ENCODE results near the gene MGLL.

MGLL gene

DNA sequence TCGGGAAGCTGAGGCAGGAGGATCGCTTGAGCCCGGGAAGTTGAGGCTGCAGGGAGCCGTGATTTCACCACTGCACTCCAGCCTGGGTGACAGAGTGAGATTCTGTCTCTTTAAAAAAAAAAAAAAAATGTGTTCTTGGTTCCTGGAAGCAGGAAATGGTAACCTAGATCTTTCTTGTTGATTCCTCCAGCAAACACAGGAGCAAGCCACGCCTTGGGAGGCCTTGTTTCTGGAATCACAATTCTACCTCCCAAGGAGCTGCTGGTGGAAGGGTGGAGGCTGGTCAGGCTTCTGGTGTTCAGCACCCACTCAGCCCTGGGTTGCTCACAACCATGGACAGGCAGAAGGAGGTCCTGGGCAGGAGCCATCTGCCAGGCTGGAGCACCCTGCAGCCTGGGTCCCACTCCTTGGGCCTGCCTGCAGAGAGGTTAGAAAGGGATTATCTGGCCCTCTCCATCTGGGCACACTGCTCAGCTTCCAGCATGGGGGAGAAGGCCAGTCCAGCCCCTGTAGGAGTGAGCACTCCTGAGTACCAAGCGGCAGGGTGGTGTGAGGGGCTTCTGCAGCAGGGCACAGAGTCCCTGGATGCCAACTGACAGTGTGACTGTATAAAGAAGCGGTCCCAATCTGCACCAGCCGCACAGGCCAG is 84.0 kb downstream of the MGLL start:
- DNase-seq, result no peak

DNA sequence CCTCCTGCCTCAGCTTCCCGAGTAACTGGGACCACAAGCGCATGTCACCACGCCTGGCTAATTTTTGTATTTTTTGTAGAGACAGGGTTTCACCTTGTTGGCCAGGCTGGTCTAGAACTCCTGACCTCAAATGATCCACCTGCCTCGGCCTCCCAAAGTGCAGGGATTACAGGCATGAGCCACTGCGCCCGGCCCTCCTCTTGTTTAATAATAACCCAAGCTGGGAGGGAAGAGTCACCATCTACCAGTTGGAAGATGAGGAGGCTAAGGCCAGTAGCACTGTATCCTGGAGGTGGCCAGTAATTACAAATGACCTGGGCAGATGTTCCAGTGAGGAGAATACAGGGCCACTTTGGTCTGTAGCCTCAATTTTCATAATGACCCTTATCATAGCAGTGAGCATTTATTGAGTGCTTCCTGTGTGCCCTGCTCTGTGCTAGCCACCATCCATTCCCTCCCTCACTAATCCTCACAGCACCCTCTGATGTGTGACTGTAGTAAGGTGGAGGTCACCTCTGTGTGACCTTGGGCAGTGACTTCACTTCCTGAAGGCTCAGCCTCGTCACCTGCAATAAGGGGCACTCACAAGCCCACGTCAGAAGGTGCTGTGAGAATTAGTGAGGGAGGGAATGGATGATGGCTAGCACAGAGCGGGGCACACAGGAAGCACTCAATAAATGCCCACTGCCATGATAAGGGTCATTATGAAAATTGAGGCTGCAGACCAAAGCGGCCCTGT is 85.3 kb downstream of the MGLL start:
- DNase-seq, result no peak

DNA sequence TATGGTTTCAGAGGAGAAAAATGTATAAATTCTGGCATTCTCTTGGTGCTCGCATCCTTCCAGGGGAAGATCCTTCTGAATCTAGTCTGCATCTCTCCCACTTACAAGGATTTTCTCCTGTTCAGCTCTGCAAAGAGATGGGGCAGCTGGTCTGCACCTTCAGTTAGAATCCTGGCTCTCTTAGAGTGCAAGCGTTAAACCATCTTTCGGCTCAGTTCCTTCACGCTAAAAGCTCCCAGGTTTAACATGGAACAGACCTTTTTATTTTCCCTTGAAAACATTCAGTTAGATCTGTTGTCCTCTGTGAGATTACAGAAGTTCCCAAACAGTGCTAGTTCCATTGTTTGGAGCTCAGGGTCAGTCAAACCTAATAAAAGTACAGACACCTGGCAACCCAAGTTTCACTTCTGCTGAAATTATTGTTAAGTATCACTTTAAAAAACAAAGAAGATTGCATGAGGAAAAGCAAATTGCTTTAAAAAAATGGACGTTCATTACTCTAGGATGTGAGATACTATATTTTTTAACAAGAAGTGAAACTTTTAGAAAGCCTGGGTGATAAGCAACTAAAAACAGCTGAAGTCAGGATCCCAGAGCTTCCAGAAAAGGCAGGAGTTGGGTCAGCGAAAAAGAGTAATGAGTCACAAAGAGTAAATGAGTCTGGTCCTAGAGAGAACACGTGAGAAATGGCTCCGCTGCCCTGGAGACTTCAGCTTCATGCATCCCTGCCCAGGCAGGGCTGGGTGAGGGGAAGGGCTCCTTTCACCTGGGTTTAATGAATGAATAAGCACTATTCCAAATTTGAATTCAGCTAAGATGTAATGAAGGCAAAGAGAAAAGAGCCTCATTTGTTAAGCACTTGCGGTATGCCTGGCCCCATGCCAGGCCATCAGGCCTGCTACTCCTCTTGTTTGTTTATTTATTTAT is 86.3 kb downstream of the MGLL start:
- DNase-seq, result peak; percentile 72 to 76

DNA sequence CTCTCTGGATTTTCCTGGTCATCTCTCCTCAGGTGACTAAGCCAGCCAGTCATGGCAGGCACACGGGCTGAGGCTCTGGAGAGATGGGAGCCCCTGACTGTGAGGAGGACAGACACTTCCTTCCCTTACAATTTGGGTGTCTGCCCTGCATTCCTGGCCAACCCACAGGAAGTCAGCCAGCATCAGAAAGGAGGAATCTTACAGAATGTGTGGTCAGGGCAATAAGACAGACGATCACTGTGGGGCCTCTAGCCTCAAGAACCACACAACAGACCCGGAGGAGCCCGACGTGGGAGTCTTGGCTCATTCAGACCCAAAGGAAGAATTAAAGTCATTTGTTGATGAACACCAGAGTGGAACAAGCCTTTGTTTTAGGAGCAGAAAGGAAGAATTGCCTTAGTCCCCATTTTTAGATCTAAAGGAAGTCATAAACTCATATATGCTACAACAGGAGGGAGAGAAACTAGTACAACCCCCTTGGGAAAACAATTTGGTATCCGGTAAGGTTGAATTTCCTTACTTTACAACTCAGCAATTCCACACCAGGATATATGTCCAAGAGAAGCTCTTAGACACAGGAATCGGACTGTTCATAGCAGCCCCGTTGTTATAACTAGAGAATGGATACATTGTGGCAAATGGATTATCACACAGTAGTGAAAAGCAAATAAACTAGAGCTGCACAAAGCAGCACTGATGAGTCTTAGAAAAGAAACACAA is 87.4 kb downstream of the MGLL start:
- DNase-seq, result peak; percentile 72 to 87

DNA sequence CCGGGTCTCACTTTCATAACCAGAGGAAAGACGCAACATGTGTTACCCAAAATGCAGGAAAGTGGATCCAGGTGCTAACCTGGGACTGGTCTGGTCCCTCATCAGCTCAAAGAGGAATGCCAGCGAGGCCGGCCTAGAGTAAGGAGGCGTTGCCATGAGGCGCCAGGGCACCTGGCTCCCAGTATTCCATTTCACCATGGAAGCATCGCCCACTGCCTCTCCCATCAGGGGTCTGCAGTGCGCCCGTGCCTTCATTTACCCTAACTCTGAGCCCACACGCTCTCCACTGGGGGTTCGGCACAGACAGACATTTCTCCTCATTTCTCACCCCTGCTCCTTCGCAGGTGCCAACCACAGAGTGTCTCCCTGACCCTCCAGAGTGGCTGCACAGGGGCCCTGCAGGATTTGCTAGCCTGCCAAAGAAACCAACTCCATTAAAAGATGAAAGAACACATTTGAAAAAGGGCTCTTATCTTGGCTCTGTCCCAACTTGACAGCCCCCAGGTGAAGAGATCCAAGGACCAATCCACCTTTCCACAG is 88.1 kb downstream of the MGLL start:
- no peak for DNase-seq

DNA sequence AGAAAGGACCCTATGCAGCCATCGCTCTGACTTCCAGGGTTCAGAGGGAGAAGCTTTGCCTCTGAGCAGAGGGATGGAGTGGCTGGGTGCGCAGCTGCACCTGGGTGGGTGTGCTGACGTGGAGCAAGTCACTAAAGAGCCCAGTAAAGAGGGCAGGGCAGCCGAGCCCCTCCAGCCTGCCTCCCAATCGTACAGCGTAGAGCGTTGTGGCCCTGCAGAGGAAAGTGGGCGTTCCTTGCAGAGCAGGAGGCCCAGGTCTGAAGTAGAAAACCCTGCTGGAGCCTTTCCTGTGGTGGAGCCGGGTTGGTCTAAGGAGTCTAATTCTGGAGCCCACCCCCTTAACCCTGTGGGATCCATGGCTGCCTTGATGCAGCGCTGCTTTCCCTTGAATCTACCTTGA is 88.5 kb downstream of the MGLL start:
- no peak for DNase-seq

DNA sequence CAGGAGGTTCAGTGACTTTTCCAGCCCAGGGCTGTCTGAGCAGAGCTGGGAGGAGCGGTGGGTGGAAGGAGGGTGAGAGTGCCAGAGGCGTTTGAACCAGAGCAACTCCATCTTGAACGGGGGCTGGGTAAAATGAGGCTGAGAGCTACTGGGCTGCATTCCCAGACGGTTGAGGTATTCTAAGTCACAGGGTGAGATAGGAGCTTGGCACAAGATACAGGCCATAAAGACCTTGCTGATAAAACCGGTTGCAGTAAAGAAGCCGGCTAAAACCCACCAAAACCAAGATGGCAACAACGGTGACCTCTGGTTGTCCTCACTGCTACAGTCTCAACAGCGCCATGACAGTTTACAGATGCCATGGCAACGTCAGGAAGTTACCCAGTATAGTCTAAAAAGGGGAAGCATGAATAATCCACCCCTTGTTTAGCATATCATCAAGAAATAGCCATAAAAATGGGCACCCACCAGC is 89.4 kb downstream of the MGLL start:
- DNase-seq, result peak; percentile 74 to 75

DNA sequence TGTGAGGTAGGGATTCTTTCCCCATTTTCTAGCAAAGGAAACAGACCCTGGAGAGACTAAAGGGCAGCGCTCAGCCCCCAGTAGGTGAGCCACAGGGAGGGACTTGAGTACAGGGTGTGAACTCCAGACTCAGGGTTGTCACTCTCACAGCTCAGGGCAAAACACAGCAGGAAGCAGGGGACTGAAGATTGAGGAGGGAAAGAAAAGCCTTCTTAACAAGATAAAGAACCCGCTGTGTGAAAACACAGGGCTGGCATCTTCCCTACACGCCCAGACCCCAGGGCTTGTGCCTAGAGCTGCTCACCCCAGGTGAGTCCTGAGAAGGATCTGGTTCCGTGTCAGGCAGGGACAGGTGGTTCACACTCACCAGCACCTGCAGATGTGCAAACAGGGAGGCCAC is 90.0 kb downstream of the MGLL start:
- DNase-seq, result no peak

DNA sequence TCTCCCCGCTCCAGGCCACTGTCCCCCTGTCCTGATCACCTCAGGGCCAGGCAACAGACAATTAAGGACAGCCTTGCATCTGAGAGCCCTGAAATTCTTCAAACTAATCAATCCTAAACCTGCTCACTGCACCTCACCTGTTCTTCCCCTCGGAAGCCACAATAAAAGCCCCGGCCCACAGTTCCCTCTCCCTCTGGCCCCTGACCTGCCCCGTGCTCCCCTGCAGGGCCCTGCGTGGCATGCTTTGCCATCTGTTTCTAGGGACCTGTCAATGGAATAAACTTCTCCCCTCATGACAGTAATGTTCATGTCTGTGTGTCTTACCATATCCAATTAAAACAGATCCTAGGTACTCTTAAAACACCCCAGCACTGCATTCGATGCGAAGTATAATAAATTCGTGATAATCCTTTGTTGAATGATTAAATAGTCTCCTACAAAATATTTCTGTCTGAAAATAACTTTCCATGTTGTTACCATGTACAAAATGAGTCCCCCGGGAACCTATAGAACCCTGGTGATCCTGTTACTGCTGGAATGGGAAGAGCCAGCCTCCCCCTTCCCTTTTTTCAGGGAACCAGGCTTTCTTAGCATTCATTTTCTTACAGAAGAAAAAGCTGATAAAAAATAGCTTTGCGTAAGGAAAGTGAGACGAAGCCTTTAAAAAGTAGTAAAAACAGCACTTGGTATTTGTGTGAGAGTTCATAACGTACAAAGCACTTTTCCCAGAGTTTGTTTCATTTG is 90.6 kb downstream of the MGLL start:
- DNase-seq, result no peak

DNA sequence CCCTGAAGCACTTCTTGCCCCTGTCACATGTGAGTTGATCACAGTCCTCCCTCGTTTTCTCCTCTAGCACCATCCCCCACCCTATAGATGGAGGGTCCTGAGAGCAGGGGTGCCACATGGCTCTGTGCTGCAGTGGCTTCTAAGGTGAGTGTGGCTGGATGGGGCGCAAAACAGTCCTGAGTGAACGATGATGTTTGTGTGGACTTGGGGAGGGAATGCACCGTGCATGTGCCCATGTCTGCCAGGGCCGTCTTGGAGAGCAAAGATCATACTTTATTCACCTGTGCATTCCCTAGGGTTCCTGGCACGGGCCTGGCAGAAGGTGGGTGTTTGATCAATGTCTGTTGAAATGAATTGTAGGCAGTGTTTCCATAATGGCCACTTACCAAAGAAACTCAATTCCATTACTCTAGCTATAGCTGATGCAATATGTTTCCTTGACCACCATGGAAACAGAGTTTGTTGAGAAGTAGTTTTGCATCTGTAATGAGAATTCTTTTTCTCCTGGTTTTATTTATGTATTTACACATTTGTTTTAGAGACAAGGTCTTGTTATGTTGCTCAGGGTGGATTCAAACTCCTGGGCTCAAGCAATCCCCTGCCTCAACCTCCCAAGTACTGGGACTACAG is 91.5 kb downstream of the MGLL start:
- peak in 1 of 2 donors; percentile 38 for DNase-seq

DNA sequence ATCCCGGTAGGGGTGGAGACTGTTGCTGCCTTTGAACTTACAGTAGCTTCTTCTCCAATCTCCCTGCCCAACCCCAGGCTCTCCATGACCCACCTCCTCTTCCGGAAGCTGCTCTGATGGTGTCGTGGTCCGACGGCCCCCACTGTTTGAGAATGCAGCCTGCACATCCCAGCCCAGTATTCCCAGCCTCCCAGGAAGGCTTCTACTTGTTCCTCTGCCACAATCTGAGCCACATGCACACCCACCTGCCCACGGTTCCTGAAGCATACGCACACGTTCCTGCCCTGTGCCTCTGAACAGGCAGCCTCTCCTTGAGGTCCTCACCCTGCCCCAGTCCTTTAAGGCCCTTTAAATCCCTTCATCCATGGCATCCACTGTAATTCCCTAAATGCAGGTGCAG is 92.1 kb downstream of the MGLL start:
- DNase-seq, result no peak

DNA sequence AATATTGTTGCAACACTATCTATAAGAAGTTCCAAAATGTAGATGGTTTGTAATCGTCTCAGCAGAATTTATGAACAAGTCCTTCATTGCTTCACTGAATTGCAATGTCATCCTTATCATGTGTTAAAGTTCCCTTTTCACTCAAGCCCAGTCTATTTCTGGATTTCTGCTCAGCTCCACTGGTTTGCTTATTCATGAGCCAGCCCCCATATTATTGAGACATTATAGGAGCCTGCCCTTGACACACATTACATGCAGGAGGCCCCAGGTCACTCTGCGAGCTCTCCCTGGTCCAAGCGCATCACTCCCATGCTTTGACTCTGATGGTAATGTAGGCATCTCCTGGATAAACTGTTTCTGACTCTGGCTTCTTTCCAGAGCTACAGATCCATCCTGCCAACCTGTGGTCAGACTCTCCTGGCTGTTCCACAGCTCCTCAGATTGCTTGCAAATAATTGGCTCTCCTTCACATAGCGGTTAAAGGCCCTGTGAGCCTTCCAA is 92.7 kb downstream of the MGLL start:
- DNase-seq, result peak; percentile 96 to 98

DNA sequence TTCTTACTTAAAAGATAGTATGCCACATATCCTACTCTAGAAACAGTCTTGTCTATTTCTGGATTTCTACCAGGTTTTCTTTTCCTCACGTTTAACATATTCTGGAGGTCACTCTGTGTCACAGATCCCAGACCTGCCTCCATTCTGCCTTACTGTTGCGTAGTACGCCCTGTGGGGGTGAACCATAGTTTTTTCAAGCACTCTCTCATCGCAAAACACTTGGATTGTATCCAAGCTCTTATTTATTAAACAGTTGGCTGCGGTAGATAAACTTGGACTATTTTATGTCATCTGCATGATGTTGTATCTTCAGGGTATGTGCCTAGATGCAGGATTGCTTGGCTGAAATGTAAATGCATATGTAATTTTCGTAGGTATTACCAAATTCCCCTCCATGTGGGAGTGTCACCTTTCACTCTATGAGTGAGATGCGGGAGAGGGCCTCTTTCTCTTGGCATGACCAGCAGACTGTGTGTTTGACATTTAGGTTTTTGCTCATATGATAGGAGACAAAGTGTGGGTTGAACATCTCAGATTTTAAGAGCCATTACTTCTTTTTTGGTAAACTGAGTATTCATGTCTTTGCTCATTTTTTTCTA is 93.8 kb downstream of the MGLL start:
- peak; percentile 70 to 71 for DNase-seq

DNA sequence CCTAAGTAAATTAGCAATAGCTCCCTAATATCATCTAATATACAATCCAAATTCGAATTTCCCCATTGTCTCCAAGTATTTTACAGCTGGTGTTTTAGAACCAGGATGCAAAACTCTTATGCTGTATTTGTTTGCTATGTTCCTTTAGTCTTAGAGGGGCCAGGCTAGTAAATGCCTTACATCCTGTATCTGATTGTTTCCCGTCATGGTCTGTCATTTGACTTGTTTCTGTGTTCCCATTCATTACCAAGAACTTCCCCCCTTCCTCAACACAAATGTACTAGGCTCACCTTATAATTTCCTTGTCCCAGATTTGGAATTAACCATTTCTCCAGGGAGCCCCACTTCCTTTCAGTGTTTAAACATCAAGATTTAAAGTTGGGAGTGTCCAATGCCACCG is 95.4 kb downstream of the MGLL start:
- DNase-seq, result no peak

DNA sequence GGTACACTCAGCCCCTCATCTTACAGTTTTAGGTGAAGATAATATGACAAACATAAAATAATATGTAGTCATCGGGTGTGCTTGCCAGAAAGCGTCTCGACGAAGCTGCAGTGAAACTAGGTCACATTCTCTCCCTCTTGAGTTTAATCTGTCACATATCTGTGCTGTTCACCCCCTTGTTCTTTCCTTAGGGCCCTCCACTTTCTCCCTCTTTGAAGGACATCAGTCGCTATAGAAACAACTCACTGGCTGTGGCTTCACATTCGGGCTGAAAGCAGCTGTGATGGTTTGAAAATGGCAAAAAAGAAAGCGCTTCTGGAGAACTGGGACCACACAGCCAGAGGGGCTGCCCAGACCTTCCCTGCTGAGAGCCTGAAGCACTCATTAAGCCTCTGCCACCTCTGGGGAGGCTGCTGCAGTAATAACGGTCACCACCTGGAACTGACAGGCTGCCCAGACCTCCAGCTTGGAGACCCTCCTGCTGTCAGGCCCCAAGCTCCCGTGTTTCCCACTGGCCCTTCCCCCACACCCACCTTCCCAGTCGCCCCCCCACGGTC is 99.2 kb downstream of the MGLL start:
- DNase-seq, result no peak

DNA sequence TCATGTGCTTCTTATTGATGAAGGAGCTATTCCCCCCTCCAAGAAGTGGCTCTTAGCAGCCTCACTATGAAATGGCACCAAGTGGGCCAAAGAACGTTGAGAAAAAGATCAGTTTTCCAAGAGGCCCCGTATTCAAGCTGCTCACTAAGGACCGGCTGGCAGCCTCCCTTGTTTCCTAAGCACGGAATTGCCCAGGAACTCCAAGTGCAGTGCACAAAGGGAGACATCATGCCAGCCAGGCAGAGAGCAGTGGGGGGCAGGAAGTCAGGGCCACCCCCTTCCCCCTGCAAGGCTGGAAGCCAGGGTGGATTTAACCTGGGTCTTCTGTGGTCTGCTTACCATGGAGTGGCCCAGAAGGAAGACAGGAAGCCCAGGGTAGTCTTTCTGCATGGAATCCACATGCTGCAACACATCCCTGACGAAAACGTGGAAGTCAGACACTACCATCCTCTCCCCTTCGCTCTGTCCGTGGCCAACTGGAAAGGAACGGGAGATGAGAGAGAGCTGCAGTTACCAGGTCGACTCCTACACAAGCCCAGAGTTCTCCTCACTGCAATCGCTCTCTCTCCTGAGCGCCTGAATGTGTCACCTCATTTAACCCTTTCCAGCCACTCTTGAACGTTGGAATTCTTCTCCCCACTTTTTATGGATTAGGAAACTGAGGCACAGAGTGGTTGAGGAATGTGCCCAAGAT is 100.1 kb downstream of the MGLL start:
- DNase-seq, result no peak

DNA sequence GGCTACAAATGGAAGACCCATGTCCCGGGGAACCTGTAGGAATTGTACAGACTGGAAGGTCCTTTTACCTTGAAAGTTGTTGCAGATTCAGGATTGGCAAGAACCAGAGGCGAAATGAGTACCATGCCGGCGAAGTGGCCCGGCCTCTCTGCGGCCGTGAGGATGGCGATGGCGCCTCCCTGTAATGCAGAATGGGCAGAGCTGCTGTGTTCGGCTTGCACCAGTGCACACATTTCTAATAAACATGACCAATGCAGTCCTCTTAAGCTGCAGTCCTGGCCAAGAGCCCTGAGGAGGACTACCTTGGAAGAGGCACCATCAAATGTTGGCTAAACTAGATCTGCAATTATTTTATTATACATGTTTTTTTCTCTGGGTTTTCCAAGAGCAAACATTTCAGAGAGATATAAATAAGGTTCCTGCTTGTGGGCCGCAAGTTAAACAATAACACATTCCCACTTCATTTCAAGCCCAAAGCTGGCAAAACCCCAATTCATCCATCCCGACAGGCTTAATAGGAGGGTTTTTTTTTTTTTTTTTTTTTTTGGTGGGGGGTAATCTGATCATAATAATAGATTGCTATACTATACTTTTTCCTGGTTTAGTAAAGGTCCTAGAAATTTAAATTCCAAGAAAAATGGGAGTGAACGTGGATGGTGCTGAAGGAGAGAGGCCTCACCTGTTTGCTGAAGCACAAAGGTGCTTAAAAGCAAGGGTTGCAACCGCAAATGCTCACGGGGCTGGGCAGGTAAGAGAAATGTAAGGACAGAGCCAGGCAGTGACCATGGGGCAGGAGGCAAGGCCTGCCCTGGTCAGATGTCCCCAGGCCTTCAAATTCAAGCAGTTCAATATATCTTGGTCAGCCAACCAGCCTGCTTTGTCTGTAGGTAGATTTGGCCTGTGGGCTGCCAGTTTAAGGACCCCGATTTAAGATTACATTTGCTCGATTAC is 101.1 kb downstream of the MGLL start:
- no peak for DNase-seq

DNA sequence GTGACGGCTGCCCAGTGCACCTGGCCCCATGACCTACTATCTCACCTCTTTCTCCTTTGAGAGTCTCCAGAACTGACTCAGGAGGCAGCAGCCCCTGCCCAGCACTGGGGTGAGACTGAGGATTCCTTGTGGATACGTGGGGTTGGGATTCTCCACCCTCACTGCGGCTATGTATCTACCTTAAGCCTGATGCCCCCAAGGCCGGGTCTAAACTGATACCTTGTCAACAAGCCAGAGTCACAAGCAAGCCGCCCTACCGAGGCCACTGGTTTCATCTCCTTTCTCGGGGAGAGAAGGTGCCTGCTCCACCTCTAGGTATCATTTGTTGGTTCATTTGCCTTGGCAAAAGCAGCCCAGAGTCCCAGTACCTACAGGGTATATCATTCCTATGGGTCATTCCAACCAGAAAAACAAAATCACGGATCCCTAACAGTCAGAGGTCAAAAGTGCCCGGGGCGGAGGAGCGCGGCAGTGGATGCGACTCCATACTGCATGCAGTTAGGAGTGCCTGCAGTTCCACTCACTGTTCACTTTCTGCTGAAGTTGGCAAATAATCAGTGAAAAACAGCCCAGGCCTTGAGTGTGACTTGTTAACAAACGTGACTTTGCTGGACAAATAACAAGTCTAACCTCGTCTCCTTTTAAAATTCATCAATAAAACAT is 102.0 kb downstream of the MGLL start:
- DNase-seq, result no peak

Data from inflammatory macrophage (primary cell).